GM15510 (cell line): Measurements from ENCODE around the gene WFDC10B.

Experiments used
- POLR2A ChIP-seq: IDR thresholded peaks from 3 replicates; pipeline ENCODE4 v1.6.1; 2011; ENCODE audit warnings: borderline replicate concordance; ENCODE audit not compliant: insufficient read length; ENCODE audit errors: extremely low read depth

The WFDC10B gene

DNA sequence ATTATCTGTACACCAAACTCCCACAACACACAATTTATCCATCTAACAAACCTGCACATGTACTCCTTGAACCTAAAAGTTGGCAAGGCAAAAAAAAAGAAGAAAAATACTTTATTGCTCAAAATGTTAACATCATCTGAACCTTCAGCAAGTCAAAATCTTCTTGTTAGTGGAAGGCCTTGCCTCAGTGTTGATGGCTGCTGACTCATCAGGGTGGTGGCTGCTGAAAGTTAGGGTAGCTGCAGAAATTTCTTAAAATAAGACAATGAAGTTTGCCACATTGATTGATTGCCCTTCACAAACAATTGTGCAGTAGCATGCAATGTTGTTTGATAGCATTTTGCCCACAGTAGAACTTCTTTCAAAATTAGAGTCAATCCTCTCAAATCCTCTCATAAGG lies 32.1 kb downstream of the WFDC10B start:
- no peak for TF ChIP-seq POLR2A

- TF ChIP-seq POLR2A, result no peak
Observed at GRCh38 chr20:45670139-45670538, 34.7 kb downstream of the WFDC10B start, which contains the start of gene WFDC11. TSS of gene WFDC11 (minus strand) at chr20:45670239. CDS start at chr20:45650600, 19,639 bp downstream.

DNA sequence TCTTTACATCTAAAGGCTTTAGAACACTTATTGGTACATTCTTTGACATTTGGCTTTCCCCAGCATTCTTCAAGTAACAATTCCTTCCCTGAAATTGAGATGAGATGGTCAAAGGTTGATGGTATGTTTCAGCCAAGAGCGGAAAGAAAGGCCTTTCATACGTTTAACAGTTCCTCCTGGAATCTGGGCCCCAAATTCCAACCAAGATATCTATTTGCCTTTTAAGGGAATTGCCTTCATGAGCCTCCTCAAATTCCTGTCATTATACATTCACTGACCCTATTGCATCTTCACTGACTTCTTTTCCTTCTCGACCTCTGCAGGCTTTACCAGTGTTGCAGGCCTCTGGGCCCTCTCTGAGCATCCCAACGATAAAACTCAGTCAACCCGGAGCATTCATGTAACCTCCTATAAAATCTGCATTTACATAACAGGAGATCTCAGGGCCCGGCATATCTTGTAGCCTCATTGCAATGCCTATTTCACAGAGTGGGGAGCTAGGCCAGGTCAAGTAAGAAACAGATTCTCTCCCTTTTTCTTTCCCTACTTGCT lies 55.4 kb downstream of the WFDC10B start:
- TF ChIP-seq POLR2A, result no peak

DNA sequence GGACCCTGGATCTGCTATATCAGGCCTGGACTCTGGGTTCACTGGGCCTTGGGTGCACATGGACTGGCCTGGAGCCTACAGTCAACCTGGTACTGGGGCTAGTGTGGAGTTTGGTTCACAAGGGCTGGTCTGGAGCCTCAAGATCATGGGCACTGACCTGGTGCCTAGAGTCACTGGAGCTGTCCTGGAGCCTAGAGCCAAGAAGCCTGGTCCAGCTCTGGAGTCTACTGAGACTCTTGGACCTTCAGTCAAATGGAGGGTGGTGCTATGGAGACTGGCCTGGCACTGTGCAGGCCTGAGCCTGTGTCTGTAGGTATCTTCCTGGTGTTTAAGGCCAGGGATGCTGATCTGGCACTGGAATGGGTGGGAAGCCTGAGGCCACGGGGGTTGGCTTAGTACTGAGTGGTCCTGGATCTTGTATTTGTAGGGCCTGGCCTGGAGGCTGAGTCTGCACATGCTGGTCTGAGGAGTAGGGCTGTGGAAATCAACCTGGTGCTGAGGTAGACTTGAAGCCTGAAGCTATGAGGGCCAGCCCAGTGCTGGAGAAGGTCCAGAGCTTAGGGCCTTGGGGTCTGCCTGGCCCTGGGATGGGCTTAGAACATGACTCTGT lies 57.3 kb downstream of the WFDC10B start:
- TF ChIP-seq POLR2A, result no peak

DNA sequence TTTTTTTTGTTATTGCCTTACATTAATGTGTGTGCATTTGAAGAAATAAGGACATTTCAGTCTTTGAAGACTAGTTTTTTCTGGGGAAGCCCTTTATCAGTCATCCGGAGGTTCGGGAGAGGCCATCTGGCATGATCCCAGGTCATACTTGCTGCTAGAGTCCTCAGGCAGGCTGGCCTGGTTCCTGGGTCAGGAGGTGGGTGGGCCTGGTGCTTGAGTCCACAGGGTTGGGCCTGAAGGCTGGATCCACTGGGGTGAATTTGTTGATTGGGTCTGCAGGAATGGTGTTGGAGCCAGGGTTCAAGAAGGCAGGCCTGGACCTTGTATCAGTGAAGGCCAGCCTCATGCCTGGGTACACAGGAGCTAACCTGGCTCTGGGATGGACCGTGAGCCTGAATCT lies 57.9 kb downstream of the WFDC10B start:
- TF ChIP-seq POLR2A, result no peak

GRCh38 chr20:45639687-45640086 lies 65.1 kb downstream of the WFDC10B start:
- TF ChIP-seq POLR2A, result no peak

- TF ChIP-seq POLR2A, result no peak
Observed at GRCh38 chr20:45636513-45636912, 68.3 kb downstream of the WFDC10B start.
